Measurements from ENCODE around the gene EXOC1.
"Not testable (repeated sequence)": the region's sequence is repeated elsewhere in the genome, so short reads cannot be mapped to it uniquely, and the experiment has no call there.

The EXOC1 gene

GRCh38 chr4:55853484-55854046, at the start of gene EXOC1:
EXOC1 (plus strand) TSS chr4:55853648; CDS start chr4:55858324, 4,676 bp downstream.
- DNase-seq (ENCODE audit: low spot score): peak; percentile 96

GRCh38 chr4:55807556-55807955, 45.9 kb upstream of the EXOC1 start:
- DNase-seq (ENCODE audit: low spot score): no peak

- no peak for DNase-seq (ENCODE audit: low spot score)
Measured at GRCh38 chr4:55808186-55808585, 45.3 kb upstream of the EXOC1 start.

- no peak for DNase-seq (ENCODE audit: low spot score)
Measured at GRCh38 chr4:55808632-55809031, 44.8 kb upstream of the EXOC1 start.

- no peak for DNase-seq (ENCODE audit: low spot score)
Measured at GRCh38 chr4:55817691-55818090, 35.8 kb upstream of the EXOC1 start.

- DNase-seq (ENCODE audit: low spot score): no peak
Measured at GRCh38 chr4:55819634-55820033, 33.8 kb upstream of the EXOC1 start, which contains the start of gene EXOC1L. EXOC1L (plus strand) TSS chr4:55819790; CDS start chr4:55820027, 237 bp downstream.

- no peak for DNase-seq (ENCODE audit: low spot score)
Measured at GRCh38 chr4:55820279-55820678, 33.2 kb upstream of the EXOC1 start.

GRCh38 chr4:55822329-55822728, 31.1 kb upstream of the EXOC1 start:
- DNase-seq (ENCODE audit: low spot score): no peak

GRCh38 chr4:55824865-55825264, 28.6 kb upstream of the EXOC1 start:
- no peak for DNase-seq (ENCODE audit: low spot score)

GRCh38 chr4:55826986-55827385, 26.5 kb upstream of the EXOC1 start:
- DNase-seq (ENCODE audit: low spot score): no peak

GRCh38 chr4:55827582-55827981, 25.9 kb upstream of the EXOC1 start:
- DNase-seq (ENCODE audit: low spot score): no peak

- no peak for DNase-seq (ENCODE audit: low spot score)
Measured at GRCh38 chr4:55830048-55830447, 23.4 kb upstream of the EXOC1 start.

GRCh38 chr4:55830716-55831115, 22.7 kb upstream of the EXOC1 start:
- no peak for DNase-seq (ENCODE audit: low spot score)

- DNase-seq (ENCODE audit: low spot score): no peak
Measured at GRCh38 chr4:55834086-55834795, 19.2 kb upstream of the EXOC1 start.

GRCh38 chr4:55837903-55838302, 15.5 kb upstream of the EXOC1 start:
- no peak for DNase-seq (ENCODE audit: low spot score)

GRCh38 chr4:55838356-55838755, 15.1 kb upstream of the EXOC1 start:
- DNase-seq (ENCODE audit: low spot score): no peak

- no peak for DNase-seq (ENCODE audit: low spot score)
Measured at GRCh38 chr4:55838952-55839351, 14.5 kb upstream of the EXOC1 start.

GRCh38 chr4:55840956-55841355, 12.5 kb upstream of the EXOC1 start:
- DNase-seq (ENCODE audit: low spot score): no peak

GRCh38 chr4:55841373-55842239, 11.8 kb upstream of the EXOC1 start:
- DNase-seq (ENCODE audit: low spot score): not testable (repeated sequence)

GRCh38 chr4:55842312-55842711, 11.1 kb upstream of the EXOC1 start:
- DNase-seq (ENCODE audit: low spot score): not testable (repeated sequence)

- no peak for DNase-seq (ENCODE audit: low spot score)
Measured at GRCh38 chr4:55849724-55850123, 3.7 kb upstream of the EXOC1 start.

- peak; percentile 40 for DNase-seq (ENCODE audit: low spot score)
Measured at GRCh38 chr4:55851885-55852284, 1.6 kb upstream of the EXOC1 start.

GRCh38 chr4:55854129-55854528, 681 bp downstream of the EXOC1 start:
- no peak for DNase-seq (ENCODE audit: low spot score)

Data from CD4-positive, alpha-beta T cell treated with Interleukin-6 at 100 ng/mL for 8 hours (primary cell).